CD14-positive monocyte (primary cell): ENCODE data around the gene GPR65. TPM values are rescaled to one million over a fixed set of nuclear protein-coding genes. Genes with fewer than 3 reads are reported as not detected.

Experiments
- DNase-seq, 3 donors: peaks; one replicate each; pipeline ENCODE4 v3.0.0-alpha.2; 2011 to 2022
- H2AFZ ChIP-seq: 2 replicates; pipeline ENCODE4 v1.6.0; 2012; ENCODE audit warnings: mild to moderate bottlenecking, low read depth, low read length, inconsistent platforms; ENCODE audit not compliant: insufficient read depth, poor library complexity, severe bottlenecking
- H3K27ac ChIP-seq, 2 donors: 1 replicate in 1 of 2; 2 replicates in 1 of 2; pipeline ENCODE4 v1.5.1; 2012 to 2013; ENCODE audit warnings: low read length in 2 of 2, control low read depth in 1 of 2, inconsistent platforms in 1 of 2, low read depth in 1 of 2, mild to moderate bottlenecking in 1 of 2
- H3K27me3 ChIP-seq, 2 donors: one replicate each; pipeline versions ENCODE4 v1.6.0 to v1.6.1; 2011 to 2013; ENCODE audit warnings: low read length in 2 of 2; ENCODE audit not compliant: control insufficient read depth in 2 of 2, insufficient read depth in 2 of 2
- H3K36me3 ChIP-seq, 2 donors: replicated peaks in 1 of 2; 1 replicate in 1 of 2; 2 replicates in 1 of 2; pipeline versions ENCODE4 v1.5.1 to v1.6.1; 2012 to 2013; ENCODE audit warnings: low read length in 2 of 2, control low read depth in 1 of 2, inconsistent platforms in 1 of 2, mild to moderate bottlenecking in 1 of 2; ENCODE audit not compliant: insufficient read depth in 2 of 2, control insufficient read depth in 1 of 2
- H3K4me1 ChIP-seq, 2 donors: 1 replicate in 1 of 2; 2 replicates in 1 of 2; pipeline versions ENCODE4 v1.5.1 to v1.6.1; 2012 to 2013; ENCODE audit warnings: low read length in 2 of 2, control low read depth in 1 of 2, inconsistent platforms in 1 of 2, mild to moderate bottlenecking in 1 of 2, moderate library complexity in 1 of 2; ENCODE audit not compliant: insufficient read depth in 2 of 2, control insufficient read depth in 1 of 2
- H3K4me2 ChIP-seq: replicated peaks from 2 replicates; pipeline ENCODE3; 2012; ENCODE audit warnings: low read length, moderate library complexity, mild to moderate bottlenecking; ENCODE audit not compliant: poor library complexity, severe bottlenecking; ENCODE audit errors: extremely low read depth
- H3K4me3 ChIP-seq, 3 experiments: fragments of 200-600 bp in 1 of 3; sonication (generic) in 1 of 3; replicated peaks in 1 of 3; 1 replicate in 2 of 3; 2 replicates in 1 of 3; pipeline ENCODE4 v1.5.1; 2011 to 2013; ENCODE audit warnings: low read length in 3 of 3, mild to moderate bottlenecking in 3 of 3, control low read depth in 2 of 3, low read depth in 2 of 3, inconsistent platforms in 1 of 3, moderate library complexity in 1 of 3
- H3K79me2 ChIP-seq: 2 replicates; pipeline ENCODE4 v1.6.0; 2012; ENCODE audit warnings: mild to moderate bottlenecking, control low read depth, inconsistent platforms, low read length, moderate library complexity; ENCODE audit not compliant: insufficient read depth
- H3K9ac ChIP-seq: 2 replicates; pipeline ENCODE4 v1.6.0; 2017; ENCODE audit warnings: low read length, mild to moderate bottlenecking; ENCODE audit not compliant: insufficient read depth, poor library complexity, severe bottlenecking
- H3K9me3 ChIP-seq, 2 donors: replicated peaks in 1 of 2; 1 replicate in 1 of 2; 2 replicates in 1 of 2; pipeline versions ENCODE4 v1.5.1 to v1.6.1; 2012 to 2013; ENCODE audit warnings: low read length in 2 of 2, control low read depth in 1 of 2; ENCODE audit not compliant: control insufficient read depth in 1 of 2, insufficient read depth in 1 of 2
- H4K20me1 ChIP-seq: 2 replicates; pipeline ENCODE4 v1.6.0; 2012; ENCODE audit warnings: mild to moderate bottlenecking, low read length, control low read depth, moderate library complexity; ENCODE audit not compliant: insufficient read depth
- H3K27ac Mint-ChIP-seq, 7 donors: one replicate each; pipeline ENCODE4 v1.8.0; 2020; ENCODE audit warnings: mild to moderate bottlenecking in 7 of 7, mixed read lengths in 7 of 7, moderate library complexity in 6 of 7, inconsistent platforms in 2 of 7
- H3K27me3 Mint-ChIP-seq, 3 donors: one replicate each; pipeline ENCODE4 v1.8.0; 2021 to 2022; ENCODE audit warnings: low read depth in 3 of 3, mild to moderate bottlenecking in 3 of 3, mixed read lengths in 3 of 3, moderate library complexity in 3 of 3, inconsistent platforms in 1 of 3
- H3K36me3 Mint-ChIP-seq, 2 donors: one replicate each; pipeline ENCODE4 v1.8.0; 2020; ENCODE audit warnings: mixed read lengths in 2 of 2, inconsistent platforms in 1 of 2, mild to moderate bottlenecking in 1 of 2
- H3K4me1 Mint-ChIP-seq: one replicate; pipeline ENCODE4 v1.8.0; 2020; ENCODE audit warnings: mild to moderate bottlenecking, mixed read lengths
- H3K4me3 Mint-ChIP-seq, 2 donors: one replicate each; pipeline ENCODE4 v1.8.0; 2020; ENCODE audit warnings: mild to moderate bottlenecking in 2 of 2, mixed read lengths in 2 of 2, moderate library complexity in 1 of 2
- H3K9me3 Mint-ChIP-seq, 7 donors: one replicate each; pipeline ENCODE4 v1.8.0; 2020 to 2022; ENCODE audit warnings: mixed read lengths in 7 of 7, mild to moderate bottlenecking in 6 of 7, moderate library complexity in 6 of 7, inconsistent platforms in 2 of 7
- CTCF ChIP-seq: fragments of 200-600 bp; IDR thresholded peaks from one replicate; pipeline ENCODE4 v1.8.0; 2022; ENCODE audit warnings: antibody characterized with exemption, mild to moderate bottlenecking
- WGBS: methylation state at CpG from one replicate; pipeline ENCODE4 v1.1.5; 2013; ENCODE audit warnings: missing lambda C conversion rate; ENCODE audit not compliant: insufficient coverage; 5-methylcytosine and 5-hydroxymethylcytosine counted together
- intact Hi-C, 2 donors: fragments of 100-400 bp; cut with micrococcal nuclease; formaldehyde crosslinking; loops; one replicate each; pipeline versions ENCODE4 v1.15.0 to v1.15.1; 2023
- polyA plus RNA-seq, 3 donors: library from polyadenylated mRNA; depleted of rRNA in 1 of 3; unstranded in 2 of 3; stranded (reverse) in 1 of 3; fragments of 300-500 nt in 2 of 3; fragments of >200 nt in 1 of 3; fragmentation: Illumina TruSeq in 2 of 3; gene quantifications; 1 replicate in 2 of 3; 2 replicates in 1 of 3; pipeline ENCODE4 v1.2.3, GENCODE V29; 2012 to 2021

GPR65 gene
- polyA plus RNA-seq, 3 donors = 15.5 to 33.3 (median 20.6) TPM

- Histone ChIP-seq H3K4me1 (peaks cover 65 to 68% of the 10 kb centered on the region in 2 donors), H3K27ac (peak overlapping the region; percentile 50 to 94), H3K9ac (no peak overlapping the region), H2AFZ (no peak overlapping the region), H3K36me3 (no peaks in the 10 kb centered on the region), H3K79me2 (no peaks in the 10 kb centered on the region), H3K9me3 (peaks cover 0 to 6% of the 10 kb centered on the region in 2 donors), H3K4me2 (peak overlapping the region; percentile 50), H4K20me1 (no peaks in the 10 kb centered on the region), H3K27me3 (no peaks in the 10 kb centered on the region), H3K4me3 (peak overlapping the region in 1 of 3 experiments; percentile 51)
- WGBS = no CpG with 5 or more reads among the region's 1 CpG
- intact Hi-C loops = loop anchor here in 1 of 2 donors (5.0 to 10.0 kb wide), 2 partner anchors 37 to 54 kb away; partner anchors contain the start of gene GALC
- peaks cover 7 to 23% of the 10 kb centered on the region in 2 donors for H3K36me3 Mint-ChIP-seq
- peak overlapping the region; percentile 88 to 96 (median 91) for H3K27ac Mint-ChIP-seq
- TF ChIP-seq CTCF = no peak
- peak overlapping the region in 1 of 2 donors; percentile 11 for H3K4me3 Mint-ChIP-seq
- DNase-seq = peak; percentile 58 to 76 (median 76)
- H3K9me3 Mint-ChIP-seq = peaks cover 6 to 16% (median 12%) of the 10 kb centered on the region in 7 donors
- H3K27me3 Mint-ChIP-seq = peaks cover 1 to 5% (median 2%) of the 10 kb centered on the region in 3 donors
- peaks cover 63% of the 10 kb centered on the region for H3K4me1 Mint-ChIP-seq
Measured at GRCh38 chr14:88049266-88049665, 44.3 kb downstream of the GPR65 start.

GRCh38 chr14:88049936-88050335 lies 45.0 kb downstream of the GPR65 start:
- peaks cover 1 to 10% (median 8%) of the 10 kb centered on the region in 3 donors for H3K27me3 Mint-ChIP-seq
- WGBS = no CpG with 5 or more reads among the region's 2 CpGs
- H3K9me3 Mint-ChIP-seq = peaks cover 7 to 16% (median 14%) of the 10 kb centered on the region in 7 donors
- H3K4me3 Mint-ChIP-seq = peak overlapping the region in 1 of 2 donors; percentile 2
- Histone ChIP-seq H3K27ac (peak overlapping the region in 1 of 2 donors; percentile 94), H2AFZ (no peak overlapping the region), H3K27me3 (no peaks in the 10 kb centered on the region), H3K4me2 (peak overlapping the region; percentile 50), H3K79me2 (no peaks in the 10 kb centered on the region), H3K4me1 (peaks cover 58 to 61% of the 10 kb centered on the region in 2 donors), H3K36me3 (no peaks in the 10 kb centered on the region), H3K9ac (no peak overlapping the region), H3K4me3 (peak overlapping the region in 1 of 3 experiments; percentile 51), H3K9me3 (peaks cover 0 to 6% of the 10 kb centered on the region in 2 donors), H4K20me1 (no peaks in the 10 kb centered on the region)
- peak; percentile 33 to 62 (median 58) for DNase-seq
- intact Hi-C loops = loop anchor here in 1 of 2 donors (5.0 to 10.0 kb wide), 2 partner anchors 38 to 55 kb away; partner anchors contain the start of gene GALC
- H3K27ac Mint-ChIP-seq = peak overlapping the region; percentile 88 to 96 (median 91)
- TF ChIP-seq CTCF = no peak
- H3K4me1 Mint-ChIP-seq = peaks cover 56% of the 10 kb centered on the region
- peaks cover 7 to 25% of the 10 kb centered on the region in 2 donors for H3K36me3 Mint-ChIP-seq
